Fibroblast of skin of abdomen (primary cell): ENCODE measurements around the gene TNRC6B.
"Not testable (repeated sequence)": the region's sequence is repeated elsewhere in the genome, so short reads cannot be mapped to it uniquely, and the experiment has no call there.

Experiments
- DNase-seq: peaks from one replicate; pipeline ENCODE4 v3.0.0-alpha.2; 2013

TNRC6B gene

DNA sequence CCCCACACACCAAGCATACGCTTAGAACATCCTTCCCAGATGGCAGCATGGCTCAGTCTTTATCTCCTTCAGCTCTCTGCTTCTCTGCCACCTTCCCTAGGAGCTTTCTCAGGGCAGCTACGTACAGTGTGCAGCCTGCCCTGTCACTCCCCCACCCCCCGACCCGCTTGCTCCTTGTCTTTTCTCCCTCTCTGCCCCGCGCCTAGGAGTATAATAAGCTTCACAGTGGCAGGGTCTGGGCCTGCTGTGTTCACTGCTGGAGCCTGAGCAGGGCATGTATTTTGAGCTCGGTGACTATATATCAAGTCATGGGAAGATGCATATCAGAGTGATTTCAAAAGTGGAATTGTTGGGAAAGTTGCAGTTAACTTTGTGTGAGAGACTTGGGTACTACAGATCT is 112.8 kb downstream of the TNRC6B start:
- no peak for DNase-seq

DNA sequence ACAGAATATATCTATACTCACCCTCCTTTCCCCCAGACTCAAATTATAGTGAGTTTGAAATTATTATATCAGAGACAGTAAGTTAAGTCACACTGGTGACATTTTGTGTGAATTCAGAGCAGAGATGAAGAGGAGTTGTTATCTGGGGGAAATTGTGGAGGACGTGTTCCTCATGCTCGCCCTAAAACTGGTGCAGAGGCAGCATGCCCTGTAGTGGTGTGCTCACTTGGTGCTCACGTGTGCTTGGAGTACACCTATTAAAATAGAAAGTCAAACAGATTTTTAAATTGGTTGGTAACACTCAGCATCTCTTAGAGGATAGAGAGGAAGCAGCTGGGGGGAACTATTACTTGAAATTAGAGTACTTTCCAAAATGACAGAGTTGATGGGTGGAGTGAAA is 117.0 kb downstream of the TNRC6B start:
- no peak for DNase-seq

DNA sequence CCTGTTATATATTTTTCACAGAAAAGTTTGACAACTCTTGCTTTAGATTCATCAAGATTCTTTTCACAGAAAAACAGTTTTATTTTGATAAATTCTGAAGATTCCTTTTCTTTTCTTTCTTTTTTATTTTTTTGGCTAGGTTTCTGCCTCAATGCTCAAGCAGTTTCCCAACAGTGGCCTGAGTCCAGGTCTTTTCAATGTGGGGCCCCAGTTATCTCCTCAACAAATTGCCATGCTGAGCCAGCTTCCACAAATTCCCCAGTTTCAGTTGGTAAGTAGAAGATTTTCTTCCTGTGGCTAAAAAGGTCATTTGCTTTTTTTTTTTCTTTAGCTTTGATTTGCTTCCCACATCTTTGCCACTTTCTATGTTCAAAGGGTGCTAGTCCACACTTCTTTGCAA is 122.6 kb downstream of the TNRC6B start:
- no peak for DNase-seq

DNA sequence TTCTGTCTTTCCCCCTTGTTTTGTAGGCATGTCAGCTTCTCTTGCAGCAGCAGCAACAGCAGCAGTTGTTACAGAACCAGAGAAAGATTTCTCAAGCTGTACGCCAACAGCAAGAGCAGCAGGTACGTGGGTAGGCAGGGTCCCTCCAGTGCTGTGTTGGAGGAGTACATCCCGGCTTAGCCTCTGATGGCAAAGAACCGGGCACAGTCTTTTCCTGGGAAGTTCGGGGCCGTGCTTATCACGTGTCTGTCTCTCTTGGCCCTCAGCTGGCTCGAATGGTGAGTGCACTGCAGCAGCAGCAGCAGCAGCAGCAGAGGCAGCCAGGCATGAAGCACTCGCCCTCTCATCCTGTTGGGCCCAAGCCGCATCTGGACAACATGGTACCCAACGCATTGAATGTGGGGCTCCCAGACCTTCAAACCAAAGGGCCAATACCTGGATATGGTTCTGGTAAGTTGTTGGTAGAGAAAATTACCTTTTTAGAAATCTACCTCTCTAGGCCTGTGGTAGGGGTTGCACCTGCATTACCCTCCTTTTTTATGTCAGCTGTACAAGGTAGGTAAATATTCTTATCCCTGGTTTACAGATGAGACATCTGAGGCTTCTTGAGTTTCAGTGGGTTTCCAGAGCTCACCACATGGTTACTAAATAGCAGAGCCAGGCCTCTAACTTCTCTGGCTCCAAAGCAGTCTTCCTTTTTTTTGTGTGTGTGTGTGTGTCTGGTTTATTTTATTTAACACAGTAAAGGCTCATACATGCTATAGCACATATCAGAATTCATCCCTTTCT is 123.4 kb downstream of the TNRC6B start:
- no peak for DNase-seq

DNA sequence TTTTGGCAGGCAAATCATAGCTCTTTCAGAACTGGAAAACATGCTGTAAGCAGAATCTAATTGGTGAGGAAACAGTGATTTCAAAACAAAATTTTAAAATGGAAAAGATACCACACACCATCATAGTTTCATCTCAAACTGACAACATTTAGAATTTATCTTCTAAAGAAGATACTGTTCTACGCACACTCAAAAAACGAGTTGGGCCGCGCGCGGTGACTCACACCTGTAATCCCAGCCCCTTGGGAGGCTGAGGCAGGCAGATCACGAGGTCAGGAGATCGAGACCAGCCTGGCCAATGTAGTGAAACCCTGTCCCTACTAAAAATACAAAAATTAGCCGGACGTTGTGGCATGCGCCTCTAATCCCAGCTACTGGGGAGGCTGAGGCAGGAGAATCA is 124.4 kb downstream of the TNRC6B start:
- DNase-seq = no peak

DNA sequence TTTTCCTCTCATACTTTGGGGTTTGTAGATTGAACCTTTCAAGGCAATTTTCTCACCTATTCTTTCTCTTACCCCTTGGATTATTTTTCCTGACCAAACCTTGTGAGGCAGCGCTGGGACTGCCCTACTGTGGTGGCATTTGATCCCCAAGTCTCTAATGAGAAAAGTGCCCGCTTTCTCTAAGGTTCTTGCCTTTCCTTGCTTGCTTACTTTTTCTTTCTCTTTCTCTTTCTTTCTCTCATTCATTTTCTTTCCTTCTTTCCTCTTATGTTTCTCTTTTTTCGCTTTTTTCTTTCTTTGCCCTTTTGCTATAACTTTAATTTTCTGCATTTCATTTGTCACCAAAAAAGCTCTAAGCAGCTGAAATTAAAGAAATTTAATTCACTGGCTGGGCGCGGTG is 127.9 kb downstream of the TNRC6B start:
- DNase-seq = no peak

DNA sequence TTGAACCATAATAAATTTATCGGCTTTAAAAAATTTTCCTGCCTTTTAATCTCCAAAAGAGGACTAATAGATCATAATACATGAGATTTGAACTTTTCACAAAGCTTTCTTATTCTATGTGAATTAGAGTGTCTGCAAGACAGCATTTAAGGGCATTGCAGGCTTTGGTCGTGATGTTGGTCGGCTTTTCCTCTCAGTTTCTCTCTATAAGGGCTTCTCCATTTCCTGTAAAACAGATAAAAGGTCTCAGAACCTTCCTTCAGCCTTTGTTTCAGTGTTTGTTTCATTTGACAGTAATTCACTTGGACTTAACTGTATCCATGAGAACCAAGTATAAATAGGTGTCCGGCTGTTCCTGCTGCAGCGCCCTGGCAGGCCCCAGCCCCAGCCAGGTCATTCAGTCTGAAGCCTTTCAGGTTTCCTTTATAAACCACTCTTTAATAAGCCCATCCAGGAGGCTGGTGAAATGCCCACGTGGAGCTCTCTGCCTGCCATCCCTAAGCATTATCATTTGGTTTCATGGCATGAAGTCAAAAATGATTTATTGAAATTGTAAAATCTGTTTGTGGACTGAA is 131.4 kb downstream of the TNRC6B start:
- no peak for DNase-seq

DNA sequence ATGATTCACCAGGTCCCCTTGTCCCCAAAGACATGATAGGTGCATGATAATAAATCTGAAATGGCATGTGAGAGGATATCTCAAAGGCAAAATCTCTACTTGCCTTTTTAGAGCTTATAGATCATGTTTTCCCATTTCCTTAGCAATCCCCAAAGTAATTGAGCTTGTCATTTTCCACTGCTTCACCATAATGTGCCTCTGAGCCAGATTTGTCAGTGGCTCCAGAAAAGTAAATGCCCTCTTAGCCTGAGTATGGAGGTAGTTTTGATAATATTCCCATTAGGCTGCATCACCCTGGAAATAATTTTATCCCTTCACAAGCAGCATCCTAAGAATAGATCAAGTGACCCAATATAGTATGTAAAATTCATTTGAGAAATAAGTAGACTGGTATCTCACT is 131.9 kb downstream of the TNRC6B start:
- no peak for DNase-seq

DNA sequence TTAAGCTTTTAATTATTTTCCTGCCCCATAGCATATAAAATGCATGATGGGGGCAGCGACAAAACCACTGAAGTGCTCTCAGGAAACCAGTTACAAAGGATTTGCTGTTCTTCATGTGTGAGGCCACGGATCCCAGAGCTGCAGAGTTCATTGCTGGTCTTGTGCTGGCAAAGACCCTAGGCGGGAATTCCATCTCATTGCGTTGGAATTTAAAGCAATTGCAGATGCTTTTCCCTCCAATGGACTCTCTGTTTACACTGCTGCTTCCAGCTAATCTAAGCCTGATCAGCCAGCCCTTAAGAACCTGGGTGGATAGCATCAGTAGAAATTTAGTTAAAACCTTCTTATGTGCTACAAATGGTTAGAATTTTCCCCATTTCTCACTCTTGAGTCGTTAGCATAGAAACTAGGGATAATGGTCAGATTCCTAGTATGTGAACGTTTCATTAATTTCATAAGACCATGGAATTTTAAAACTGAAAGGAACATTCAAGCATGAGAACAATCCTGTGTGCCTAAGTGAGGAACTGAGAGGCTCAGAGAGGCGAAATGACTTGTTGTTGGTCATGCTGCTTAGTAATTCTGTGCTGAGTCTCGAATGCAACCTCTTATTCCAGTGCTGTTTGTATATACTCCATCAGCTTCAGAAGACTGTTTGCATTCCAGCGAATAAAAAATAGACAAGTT is 132.5 kb downstream of the TNRC6B start:
- DNase-seq = peak; percentile 92

DNA sequence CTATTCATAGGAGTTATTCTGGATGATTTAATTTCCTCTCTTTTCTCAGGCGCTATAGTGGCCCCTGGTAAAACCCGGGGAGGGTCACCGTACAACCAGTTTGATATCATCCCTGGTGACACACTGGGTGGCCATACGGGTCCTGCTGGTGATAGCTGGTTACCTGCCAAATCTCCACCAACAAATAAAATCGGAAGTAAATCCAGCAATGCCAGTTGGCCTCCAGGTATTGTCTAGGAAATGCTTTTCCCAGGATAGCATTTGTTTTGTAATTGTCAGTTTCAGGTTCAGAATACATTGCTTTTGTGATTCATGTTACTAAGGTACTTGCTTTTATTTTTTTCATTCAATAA is 133.0 kb downstream of the TNRC6B start:
- no peak for DNase-seq

DNA sequence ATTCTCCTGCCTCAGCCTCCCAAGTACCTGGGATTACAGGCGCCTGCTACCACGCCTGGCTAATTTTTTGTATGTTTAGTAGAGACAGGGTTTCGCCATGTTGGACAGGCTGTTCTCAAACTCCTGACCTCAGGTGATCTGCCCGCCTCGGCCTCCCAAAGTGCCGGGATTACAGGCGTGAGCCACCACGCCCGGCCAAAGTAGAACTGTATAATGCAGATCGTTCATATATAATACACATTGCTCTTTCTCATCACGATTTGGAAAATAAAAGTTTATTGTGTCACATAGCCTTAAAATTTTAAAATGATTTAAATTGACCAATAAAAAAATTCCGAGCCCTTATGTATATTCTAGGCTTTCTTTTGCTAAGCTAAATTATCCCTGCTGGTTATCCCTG is 133.9 kb downstream of the TNRC6B start:
- not testable (repeated sequence) for DNase-seq

DNA sequence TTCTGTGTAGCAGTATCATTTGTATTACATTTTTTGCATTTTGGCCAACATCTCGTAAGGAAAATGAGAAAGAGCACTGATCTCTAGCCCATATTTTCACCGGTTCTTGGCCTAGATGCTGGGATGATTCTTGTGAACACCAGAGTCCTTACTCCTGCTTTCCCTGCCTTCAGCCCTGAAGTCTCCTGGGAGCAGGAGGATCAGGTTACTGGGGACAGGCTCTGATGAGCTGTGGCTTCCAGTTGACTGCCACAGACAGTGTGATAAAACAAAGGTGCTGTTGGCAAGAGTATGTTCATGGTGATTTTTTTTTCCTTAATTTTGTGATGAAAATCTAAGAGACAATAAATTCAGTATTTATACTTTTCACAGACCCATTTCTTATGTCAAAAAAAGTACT is 134.3 kb downstream of the TNRC6B start:
- no peak for DNase-seq

DNA sequence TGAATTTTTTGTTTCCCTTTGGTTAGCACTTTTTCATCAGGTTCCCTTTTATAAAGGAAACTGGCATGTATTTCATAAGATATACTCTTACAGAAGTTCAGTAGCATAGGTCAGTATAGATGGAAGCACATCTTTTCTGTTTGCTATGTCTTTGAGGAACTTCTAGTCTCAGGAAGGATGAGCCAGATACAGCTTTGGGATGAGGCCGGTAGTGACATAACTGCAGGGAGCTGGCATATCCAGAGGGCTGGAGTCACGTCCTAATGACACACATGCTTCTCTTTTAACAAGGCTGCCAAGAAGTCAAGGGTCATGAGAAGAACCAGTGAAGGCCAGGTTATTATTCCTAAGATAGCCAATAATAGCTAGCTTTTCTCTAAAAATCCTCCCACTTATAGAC is 135.3 kb downstream of the TNRC6B start:
- no peak for DNase-seq

DNA sequence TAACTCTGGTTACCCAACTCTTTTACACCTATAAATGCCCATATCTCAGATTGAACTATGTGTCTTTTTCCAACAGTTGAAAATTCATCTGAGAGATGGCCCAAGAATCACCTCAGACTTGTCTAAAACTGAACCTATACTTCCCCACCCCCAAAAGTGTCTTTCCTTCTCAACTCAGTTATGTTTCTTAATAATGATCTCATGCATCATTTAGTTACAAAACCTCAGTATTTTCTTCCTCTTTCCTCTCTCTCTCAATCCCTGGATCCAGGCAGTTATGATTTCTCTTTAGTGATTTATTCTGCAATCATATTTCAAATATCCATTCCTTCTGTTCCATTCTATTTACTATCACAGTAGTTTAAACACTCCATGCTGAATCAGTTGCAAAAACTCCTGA is 136.3 kb downstream of the TNRC6B start:
- DNase-seq = no peak

DNA sequence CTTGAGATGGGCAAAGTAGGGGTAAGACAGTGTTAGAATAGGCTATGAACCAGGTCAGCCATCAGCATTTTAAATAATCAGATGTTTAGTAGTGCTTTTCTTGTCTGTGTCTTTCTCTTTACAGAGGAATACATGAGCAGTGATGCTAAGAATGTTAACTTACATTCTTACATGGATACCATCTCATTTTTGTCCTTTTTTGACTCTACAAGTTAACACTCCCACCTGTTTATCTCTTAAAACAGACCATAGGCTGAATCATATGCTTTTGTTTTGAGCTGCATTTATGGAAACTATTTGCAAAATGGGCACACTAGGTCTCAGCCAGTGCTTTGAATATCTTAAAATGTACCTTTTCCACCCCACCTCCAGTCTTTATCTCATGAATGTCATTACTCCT is 143.0 kb downstream of the TNRC6B start:
- no peak for DNase-seq

DNA sequence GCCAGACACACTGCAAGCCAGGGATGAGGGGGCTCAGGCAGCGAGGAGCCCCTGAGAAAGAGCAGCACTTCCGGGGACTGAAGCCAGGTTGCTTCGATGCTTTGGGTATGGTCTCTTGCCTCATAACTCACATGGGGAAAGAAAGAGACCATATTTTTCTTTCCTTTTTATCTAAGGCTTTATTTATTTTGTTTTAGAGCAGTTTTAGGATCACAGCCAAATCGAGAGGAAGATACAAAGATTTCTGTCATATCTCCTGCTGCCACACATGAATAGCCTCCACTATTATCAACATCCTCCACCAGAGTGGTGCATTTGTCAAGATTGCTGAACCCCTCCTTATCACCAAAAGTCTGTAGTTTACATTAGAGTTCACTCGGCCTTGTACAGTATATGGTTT is 144.3 kb downstream of the TNRC6B start:
- no peak for DNase-seq

DNA sequence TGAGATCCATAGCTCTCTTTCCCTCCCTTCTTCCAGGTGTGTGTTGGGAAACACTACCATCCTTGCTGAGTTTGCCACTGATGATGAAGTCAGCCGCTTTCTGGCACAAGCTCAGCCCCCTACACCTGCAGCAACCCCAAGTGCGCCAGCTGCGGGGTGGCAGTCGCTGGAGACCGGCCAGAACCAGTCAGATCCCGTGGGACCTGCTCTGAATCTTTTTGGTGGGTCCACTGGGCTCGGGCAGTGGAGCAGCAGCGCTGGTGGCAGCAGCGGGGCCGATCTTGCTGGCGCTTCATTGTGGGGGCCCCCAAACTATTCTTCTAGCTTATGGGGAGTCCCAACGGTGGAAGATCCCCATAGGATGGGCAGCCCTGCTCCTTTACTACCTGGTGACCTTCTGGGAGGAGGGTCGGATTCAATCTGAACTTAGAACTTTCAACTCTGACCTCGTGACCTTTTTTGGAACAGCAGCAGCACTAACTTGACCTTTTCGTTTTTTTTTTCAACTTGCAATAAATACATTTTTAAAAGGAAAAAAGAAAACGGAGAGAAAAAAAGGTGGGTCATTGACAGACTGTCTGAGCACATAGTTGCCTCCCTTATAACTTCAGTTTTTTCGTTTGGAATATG is 145.2 kb downstream of the TNRC6B start:
- no peak for DNase-seq

DNA sequence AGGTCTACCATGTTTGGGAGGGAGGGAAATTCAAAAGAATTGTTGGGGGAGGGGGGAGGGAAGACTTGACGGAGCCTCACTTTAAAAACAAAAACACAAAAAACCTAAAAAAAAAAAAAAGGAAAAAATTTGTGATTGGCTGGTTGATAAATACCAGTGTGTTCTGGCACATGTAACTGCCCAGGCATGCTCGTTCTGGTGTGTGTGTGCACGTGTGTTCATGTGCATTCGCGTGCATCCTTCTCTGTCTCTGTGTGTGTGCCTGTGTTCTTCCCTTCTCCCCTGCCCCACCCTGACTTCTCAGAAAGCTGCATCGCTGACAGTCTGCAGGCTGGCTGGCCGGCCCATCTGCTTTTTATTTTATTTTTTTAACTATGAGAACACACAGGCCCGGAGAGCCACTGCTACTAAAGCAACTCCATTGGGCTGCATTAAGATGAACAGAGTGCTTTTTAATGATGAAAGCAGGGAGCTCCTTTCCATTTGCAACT is 146.0 kb downstream of the TNRC6B start:
- peak; percentile 11 for DNase-seq

DNA sequence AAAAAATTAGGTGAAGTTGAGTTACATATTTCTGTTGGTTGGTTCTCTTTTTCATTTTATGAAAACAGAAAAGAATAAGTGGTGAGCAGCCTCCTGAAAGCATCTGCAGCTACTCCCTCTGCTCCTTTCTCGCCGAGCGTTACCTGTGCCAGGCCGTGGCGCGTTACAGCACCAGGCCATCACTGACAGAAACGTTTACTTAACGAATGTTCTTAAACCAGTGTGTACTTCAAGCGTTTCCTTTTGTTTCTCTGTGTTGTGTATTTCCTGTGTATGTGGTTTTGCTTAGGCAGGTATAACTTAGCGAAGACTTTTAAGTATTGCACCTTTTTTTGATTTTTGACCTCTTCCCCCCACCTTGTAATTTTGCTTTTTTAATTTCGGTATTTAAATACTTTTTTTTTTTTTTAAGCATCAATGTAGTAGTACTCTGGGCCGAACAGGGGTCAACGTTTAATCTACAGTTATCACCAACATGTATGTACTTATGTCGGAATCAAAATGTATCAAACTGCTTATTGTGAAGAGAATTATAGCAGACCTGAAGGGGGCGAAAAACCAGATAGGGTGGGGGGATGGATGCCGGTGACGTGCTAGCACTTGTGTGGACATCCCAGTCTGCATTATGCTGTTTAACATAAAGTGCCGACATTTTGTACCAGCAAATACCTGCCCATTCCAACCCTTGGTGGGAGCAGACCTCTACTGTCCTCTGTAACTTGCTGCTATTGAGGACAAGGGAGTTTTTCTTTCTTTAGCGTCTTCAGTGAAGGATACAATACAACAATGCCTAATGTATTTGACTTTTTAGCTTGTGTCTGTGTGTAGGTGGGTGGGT is 147.0 kb downstream of the TNRC6B start:
- DNase-seq = no peak

DNA sequence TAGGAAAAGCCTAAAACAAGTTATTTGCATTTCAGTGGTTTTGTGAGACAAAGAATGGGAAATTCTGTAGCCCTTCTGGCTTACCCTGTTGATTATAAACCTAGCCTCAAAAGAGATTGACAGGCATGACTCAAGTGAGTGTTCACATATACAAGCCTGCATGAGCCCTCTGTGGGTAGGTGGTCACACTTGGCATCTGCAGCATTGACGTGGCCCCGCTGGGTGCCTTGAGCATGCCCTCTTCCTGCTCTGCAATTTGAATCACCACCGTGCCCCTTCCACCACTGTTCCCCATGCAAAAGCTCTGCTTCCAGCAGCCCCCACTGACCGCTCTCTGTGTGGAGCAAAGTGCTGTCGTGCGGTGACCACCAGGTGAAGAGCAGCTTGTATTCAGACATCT is 147.6 kb downstream of the TNRC6B start:
- no peak for DNase-seq

DNA sequence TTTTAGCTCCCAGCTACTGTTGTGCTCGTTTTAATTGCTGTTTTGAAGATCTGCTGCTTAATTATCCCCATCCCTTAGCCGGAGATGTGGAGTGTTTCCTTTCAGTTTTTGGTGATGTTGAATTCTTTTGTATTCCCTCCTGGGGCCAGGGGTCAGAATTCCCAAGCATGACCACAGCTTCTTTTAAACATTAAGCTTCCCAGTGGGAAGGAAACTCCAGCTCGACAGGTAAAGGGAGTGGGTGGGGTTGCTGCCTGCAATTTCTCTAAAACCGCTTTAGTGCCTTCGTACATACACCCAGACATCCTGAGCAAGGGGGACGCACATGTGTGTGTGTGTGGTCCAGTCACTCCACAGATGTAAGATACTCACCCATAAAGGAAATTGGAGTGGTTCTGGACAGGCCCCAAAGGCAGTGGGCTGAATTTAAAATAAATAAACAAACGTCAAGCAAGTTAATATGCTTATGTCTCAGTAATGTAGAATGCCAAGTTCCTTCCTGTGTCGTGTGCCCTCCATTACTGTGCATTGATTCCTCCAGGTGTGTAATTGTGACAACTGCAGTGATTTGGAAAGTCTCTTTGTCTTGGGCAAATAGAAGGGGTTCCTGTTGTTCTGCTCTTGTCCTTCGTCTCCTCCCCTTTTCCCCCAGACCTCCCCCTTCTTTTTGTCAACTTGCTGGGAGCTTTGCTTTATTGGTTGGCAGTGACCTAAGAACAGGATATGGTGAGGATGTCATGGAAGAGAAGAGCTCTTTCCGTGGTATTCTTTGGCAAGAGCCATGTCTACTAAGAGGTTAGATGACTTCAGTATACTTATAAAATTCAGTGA is 149.4 kb downstream of the TNRC6B start:
- DNase-seq = peak; percentile 21
